HG03469 (cell line): Measurements from ENCODE around the gene NES.

Experiments
- ATAC-seq: cut with Tn5 transposase; IDR thresholded peaks from one replicate; pipeline ENCODE4 v1.9.1; 2021; ENCODE audit warnings: mild to moderate bottlenecking, moderate library complexity, moderate number of reproducible peaks; ENCODE audit not compliant: unreplicated experiment

NES gene

DNA sequence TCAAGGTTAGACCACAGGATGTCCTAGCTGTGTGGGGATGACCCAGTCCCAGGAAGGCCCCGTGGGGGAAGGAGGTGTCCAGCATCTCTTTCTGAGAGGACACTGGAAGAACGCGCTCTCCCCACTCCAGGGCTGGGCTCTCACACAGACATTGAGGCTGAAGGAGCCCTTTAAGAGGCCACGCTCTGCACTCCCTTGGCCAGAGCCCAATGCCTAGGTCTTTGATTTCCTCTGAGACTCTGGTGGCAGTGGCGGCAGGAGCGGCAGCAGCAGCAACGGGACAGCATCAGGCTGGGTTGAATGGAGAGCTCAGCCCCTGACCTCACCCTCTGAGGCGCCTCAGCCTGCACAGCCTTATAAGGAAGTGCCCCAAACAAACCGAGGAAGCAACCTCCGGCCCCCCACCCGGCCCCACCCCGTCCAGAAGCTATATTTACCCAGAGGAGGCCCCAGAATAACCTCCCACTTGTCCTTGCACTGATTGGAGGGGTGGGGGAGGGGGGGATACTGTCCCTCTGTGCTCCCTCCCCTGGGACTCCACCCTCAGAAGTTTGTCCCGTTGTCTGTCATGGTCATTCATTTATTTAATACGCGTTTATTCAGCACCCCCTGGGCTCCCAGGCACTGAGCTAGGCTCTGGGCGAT, 12.3 kb downstream of the NES start:
- no peak for ATAC-seq

GRCh38 chr1:156664046-156664766, 13.0 kb downstream of the NES start:
- ATAC-seq: no peak

DNA sequence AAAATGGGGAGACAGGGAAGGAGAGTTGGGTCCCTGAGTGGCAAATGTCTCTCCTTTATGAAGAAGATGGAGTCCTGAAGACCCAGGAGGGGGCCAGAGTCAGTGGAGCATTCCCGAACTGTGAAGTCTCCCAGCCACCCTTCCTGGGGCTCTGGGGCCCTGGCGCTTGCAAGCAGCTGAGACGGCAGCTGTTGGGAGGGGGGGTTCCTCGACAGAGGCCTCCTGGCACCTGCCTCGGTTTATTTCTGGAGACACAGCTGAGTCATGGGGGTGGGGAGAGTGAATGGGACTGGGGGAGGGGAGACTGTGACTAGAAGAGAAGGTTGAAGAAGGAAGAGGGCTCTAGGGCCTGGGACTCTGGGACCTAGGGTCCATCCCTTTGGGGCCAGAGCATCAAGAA, 14.0 kb downstream of the NES start:
- no peak for ATAC-seq

DNA sequence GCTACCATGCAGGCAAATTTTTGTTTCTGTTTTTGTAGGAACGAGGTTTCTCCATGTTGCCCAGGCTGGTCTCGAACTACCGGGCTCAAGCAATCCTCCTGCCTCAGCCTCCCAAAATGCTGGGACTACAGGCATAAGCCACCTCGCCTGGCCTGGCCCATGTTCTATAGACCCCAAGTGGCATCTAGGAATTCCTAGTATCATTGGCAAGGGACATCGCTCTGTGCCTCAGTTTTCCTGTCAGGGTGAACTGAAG, 14.5 kb downstream of the NES start:
- no peak for ATAC-seq

- no peak for ATAC-seq
These were observed 15.0 kb downstream of the NES start for GRCh38 chr1:156662005-156662799.

DNA sequence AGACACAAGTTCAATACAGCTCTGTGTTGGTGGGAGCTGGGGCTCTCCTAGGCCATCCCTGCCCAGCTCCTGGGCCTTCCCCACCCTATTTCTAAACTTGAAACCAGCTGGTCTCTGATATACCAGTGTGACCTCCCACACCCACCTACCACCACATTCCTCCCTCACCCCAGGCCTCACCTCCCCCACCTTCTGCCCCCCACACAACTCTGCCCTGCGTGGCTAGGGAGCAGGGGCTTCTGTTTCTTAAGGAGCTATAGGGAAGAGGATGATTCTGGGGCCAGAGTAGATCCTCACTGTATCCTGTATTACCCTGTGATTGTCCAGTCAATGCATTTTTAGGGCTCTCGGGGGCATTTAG, 16.5 kb downstream of the NES start:
- ATAC-seq: no peak

- no peak for ATAC-seq
These were observed 17.0 kb downstream of the NES start for GRCh38 chr1:156659988-156660751.

GRCh38 chr1:156659661-156659987, 17.6 kb downstream of the NES start:
- ATAC-seq: no peak

DNA sequence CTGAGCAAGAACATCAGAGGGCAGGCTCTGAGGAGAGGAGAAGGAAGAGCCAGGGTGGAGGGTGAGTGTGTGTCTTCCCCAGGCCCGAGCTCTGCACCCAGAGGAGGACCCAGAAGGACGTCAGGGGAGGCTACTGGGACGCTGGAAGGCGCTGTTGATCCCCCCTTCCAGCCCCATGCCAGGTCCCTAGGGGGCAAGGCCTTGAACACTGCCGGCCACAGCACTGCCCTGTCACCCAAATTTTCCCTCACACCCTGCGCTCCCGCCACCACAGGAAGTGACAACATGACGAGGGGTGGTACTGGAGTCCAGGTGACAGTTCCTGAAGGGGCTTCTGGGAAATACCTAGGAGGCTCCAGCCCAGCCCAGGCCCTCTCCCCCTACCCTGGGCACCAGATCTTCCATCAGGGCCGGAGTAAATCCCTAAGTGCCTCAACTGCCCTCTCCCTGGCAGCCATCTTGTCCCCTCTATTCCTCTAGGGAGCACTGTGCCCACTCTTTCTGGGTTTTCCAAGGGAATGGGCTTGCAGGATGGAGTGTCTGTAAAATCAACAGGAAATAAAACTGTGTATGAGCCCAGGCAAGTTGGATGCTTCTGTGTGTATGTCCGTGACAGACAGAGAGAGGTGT, 18.1 kb downstream of the NES start:
- ATAC-seq: no peak

GRCh38 chr1:156658496-156658895, 18.7 kb downstream of the NES start:
- no peak for ATAC-seq

GRCh38 chr1:156657741-156658319, 19.4 kb downstream of the NES start:
- no peak for ATAC-seq

DNA sequence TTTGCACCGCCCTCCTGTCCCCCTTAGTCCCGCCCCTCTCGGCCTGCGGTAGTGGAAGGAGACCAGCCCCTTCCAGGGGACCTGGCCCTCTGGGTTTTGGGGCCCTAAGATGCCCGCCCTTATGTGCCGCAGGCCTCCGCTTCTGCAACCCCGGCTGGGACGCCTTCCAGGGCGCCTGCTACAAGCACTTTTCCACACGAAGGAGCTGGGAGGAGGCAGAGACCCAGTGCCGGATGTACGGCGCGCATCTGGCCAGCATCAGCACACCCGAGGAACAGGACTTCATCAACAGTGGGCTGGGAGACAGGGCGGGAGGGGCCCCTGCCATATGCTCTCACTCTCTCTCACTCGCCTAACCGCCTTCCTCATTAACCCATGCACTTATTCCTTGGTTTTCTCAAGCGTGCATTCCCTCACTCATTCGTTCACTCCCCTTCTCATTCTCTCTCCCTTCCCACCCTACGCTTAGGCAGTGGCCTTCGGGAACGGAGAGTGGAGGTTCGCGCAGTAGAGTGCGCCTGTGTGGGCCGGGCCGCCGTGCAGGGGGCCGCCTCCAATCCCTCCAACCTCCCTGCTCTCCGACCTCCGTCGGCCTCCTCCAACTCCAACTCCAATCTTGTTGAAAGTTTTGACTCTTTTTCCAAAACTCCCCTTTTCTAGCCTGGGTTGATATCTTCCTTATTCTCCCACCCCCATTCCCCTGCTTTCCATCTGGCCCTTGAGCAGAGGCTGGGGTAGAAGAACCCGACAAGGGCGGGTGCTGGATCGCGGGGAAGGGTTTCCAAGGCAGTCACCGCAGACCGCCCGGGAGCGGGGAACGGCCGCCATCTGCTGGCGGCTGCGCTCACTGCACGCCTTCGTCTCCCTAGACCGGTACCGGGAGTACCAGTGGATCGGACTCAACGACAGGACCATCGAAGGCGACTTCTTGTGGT, 20.1 kb downstream of the NES start:
- no peak for ATAC-seq

DNA sequence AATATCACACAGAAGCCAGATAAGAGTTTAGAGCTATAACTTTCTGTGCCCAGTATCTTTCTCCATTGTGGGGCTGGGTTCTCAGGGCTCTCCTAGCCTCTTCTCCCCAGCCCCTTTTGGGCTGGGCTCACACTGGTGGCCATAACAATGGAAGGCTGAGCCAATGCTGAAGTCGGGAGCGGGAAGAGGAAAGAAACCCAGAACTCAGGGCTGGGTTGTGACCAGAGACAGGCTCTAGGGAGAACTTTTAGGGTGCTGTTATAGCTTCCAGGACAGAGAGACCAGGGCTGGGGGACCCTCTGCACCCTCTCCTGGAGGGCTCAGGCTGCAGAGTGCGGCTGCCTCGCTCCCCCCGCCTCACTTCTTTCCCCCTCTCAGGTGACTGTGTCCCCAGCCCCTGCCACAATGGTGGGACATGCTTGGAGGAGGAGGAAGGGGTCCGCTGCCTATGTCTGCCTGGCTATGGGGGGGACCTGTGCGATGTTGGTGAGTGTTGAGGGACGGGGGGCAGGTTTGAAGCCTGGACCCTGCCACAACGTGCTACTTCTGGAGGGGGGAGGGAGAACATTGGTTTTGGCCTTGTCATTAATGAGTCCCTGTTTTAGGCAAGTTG, 21.2 kb downstream of the NES start:
- ATAC-seq: no peak

DNA sequence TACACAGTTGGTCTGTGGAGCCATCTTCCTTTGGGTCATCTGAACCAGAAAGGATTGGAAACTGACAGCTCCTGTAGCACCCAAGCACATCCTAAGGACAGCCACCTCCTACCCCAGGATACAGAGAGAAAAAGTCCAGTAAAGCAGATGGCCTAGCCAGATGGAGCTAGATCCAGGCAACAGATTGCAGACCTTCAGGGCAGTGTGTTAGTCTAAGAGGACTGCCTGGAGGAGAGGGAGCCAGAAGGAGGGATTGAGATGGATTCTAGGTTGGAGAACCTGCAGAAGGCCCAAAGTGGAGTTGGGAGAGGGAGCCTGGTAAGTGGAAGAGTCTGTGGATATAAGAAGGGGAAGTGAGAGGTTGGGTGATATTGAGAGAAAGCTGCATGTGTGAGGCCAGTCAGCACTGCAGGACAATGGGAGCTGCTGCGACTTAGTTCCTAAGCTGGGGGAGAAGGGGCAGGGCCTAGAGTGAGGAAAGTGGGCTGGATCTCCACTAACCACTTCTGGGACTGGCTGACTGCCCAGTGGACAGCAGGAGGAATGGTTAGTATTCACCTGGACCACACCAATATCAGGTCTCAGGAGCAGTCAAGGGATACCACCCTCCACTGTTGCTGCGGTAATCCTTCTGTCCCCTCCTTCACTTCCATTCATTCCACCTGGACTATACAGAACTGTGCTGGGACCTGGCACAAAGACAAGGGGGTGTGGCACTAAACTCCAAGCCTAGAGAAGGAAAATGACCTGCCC, 21.9 kb downstream of the NES start:
- no peak for ATAC-seq

- no peak for ATAC-seq
These were observed 22.5 kb downstream of the NES start for GRCh38 chr1:156654700-156655099.

- ATAC-seq: no peak
These were observed 24.2 kb downstream of the NES start for GRCh38 chr1:156652992-156653355.

DNA sequence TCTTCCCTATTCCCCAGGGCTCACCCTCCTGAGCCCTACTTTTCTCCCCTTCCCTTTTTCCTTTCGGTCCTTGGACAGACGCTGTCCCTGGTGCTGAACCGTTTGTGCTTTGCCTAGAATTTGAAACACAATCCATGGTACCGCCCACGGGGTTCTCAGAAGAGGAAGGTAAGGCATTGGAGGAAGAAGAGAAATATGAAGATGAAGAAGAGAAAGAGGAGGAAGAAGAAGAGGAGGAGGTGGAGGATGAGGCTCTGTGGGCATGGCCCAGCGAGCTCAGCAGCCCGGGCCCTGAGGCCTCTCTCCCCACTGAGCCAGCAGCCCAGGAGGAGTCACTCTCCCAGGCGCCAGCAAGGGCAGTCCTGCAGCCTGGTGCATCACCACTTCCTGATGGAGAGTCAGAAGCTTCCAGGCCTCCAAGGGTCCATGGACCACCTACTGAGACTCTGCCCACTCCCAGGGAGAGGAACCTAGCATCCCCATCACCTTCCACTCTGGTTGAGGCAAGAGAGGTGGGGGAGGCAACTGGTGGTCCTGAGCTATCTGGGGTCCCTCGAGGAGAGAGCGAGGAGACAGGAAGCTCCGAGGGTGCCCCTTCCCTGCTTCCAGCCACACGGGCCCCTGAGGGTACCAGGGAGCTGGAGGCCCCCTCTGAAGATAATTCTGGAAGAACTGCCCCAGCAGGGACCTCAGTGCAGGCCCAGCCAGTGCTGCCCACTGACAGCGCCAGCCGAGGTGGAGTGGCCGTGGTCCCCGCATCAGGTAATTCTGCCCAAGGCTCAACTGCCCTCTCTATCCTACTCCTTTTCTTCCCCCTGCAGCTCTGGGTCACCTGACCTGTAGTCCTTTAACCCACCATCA, 24.8 kb downstream of the NES start:
- no peak for ATAC-seq

- ATAC-seq: no peak
These were observed 28.3 kb downstream of the NES start for GRCh38 chr1:156648951-156649350.
